ENCODE data around the gene DQX1. TPM values are rescaled to one million over a fixed set of nuclear protein-coding genes. Genes with fewer than 3 reads are reported as not detected.

The DQX1 gene
- total and polyA plus RNA-seq, 9 of the 15 experiments (the other 6 are each of a cell fraction or from before 2014, with no cell fraction given), result 0.04 to 0.38 (median 0.18) TPM; not detected in 1

GRCh38 chr2:74529357-74530238 lies 3.6 kb upstream of the DQX1 start, which contains the start of the genes AUP1 and HTRA2 (continued):
- TF ChIP-seq NCOA6 (IDR thresholded peaks at IDR 0.05) (no peak), ZBTB26 (CRISPR knock-in tag; IDR thresholded peaks at IDR 0.05) (no peak), ZNF436 (CRISPR knock-in tag; IDR thresholded peaks at IDR 0.05) (no peak), SRF (CRISPR knock-in tag; IDR thresholded peaks at IDR 0.05) (peak in 1 of 2 experiments; percentile 59; a peak in 1 of 4 replicates), GTF2E2 (tag; IDR thresholded peaks at IDR 0.05) (peak; percentile 77; the same call in 1 of the 2 replicates), NR3C1 (CRISPR knock-in tag; IDR thresholded peaks at IDR 0.05) (no peak), ZBTB33 (CRISPR knock-in tag; IDR thresholded peaks at IDR 0.05) (no peak), TAF9B (IDR thresholded peaks at IDR 0.05; ENCODE audit: partially characterized antibody) (peak; percentile 94), RBFOX2 (IDR thresholded peaks at IDR 0.05; ENCODE audit: low read depth, low read length) (peak; percentile 95), ELF1 (tag; IDR thresholded peaks at IDR 0.05) (peak; percentile 95), TSHZ1 (CRISPR knock-in tag; IDR thresholded peaks at IDR 0.05) (no peak), CLOCK (CRISPR knock-in tag; IDR thresholded peaks at IDR 0.05; ENCODE audit: borderline replicate concordance) (no peak), ATF4 (CRISPR knock-in tag; IDR thresholded peaks at IDR 0.05) (peak; percentile 5; the same call in 1 of the 2 replicates)

All from K562 (cell line).